Lower leg skin (tissue), 3 donors: Measurements from ENCODE around the gene SUN5.

Source experiments
- CTCF ChIP-seq, 3 donors: fragments of 450-650 bp; IDR thresholded peaks; one replicate each; pipeline ENCODE4 v1.5.1; 2016; ENCODE audit warnings: antibody characterized with exemption in 3 of 3, mild to moderate bottlenecking in 3 of 3, moderate library complexity in 2 of 3
- POLR2A ChIP-seq, 2 donors: fragments of 450-650 bp; IDR thresholded peaks; one replicate each; pipeline ENCODE4 v1.6.1; 2016 to 2017; ENCODE audit warnings: antibody characterized with exemption in 2 of 2, mild to moderate bottlenecking in 1 of 2, moderate library complexity in 1 of 2

- no peak for TF ChIP-seq POLR2A (IDR thresholded peaks at IDR 0.05)
- TF ChIP-seq CTCF (IDR thresholded peaks at IDR 0.05) = no peak
These were observed 13.8 kb downstream of the SUN5 start for GRCh38 chr20:32990426-32990825.
